RWPE2 (cell line): ENCODE measurements around the gene CCL20.
"Not testable (repeated sequence)": the region's sequence is repeated elsewhere in the genome, so short reads cannot be mapped to it uniquely, and the experiment has no call there.

Experiments
- ATAC-seq: fragments of 200-7000 bp; cut with Tn5 transposase; 3 replicates; pipeline ENCODE4 v1.9.1; 2021; ENCODE audit warnings: low read depth
- DNase-seq: peaks from one replicate; pipeline ENCODE4 v3.0.0-alpha.2; 2020; ENCODE audit warnings: low spot score
- H3K27ac ChIP-seq: fragments of 450-650 bp; 2 replicates; pipeline ENCODE4 v1.5.1; 2017; ENCODE audit warnings: mild to moderate bottlenecking; ENCODE audit not compliant: poor library complexity, severe bottlenecking
- H3K27me3 ChIP-seq: fragments of 250-450 bp; sonication (Bioruptor Pico); 2 replicates; pipeline ENCODE4 v1.5.1; 2021; ENCODE audit warnings: mild to moderate bottlenecking, moderate library complexity; ENCODE audit not compliant: insufficient read depth, poor library complexity, severe bottlenecking
- H3K36me3 ChIP-seq: fragments of 250-450 bp; sonication (Bioruptor Pico); 2 replicates; pipeline ENCODE4 v1.5.1; 2020; ENCODE audit warnings: low read depth, mild to moderate bottlenecking, moderate library complexity
- H3K4me1 ChIP-seq: fragments of 250-450 bp; sonication (Bioruptor Pico); 2 replicates; pipeline ENCODE4 v1.5.1; 2021; ENCODE audit warnings: mild to moderate bottlenecking, moderate library complexity; ENCODE audit not compliant: insufficient read depth, poor library complexity, severe bottlenecking
- H3K4me3 ChIP-seq: fragments of 250-450 bp; sonication (Bioruptor Pico); 2 replicates; pipeline ENCODE4 v1.5.1; 2021; ENCODE audit warnings: mild to moderate bottlenecking, moderate library complexity; ENCODE audit not compliant: severe bottlenecking
- H3K9me3 ChIP-seq: fragments of 250-450 bp; sonication (Bioruptor Pico); 2 replicates; pipeline ENCODE4 v1.5.1; 2021; ENCODE audit warnings: mild to moderate bottlenecking, moderate library complexity; ENCODE audit not compliant: severe bottlenecking
- CTCF ChIP-seq: fragments of 450-650 bp; IDR thresholded peaks from one replicate; pipeline ENCODE4 v1.5.1; 2017; ENCODE audit warnings: mild to moderate bottlenecking, moderate library complexity; ENCODE audit not compliant: poor library complexity, severe bottlenecking

The CCL20 gene

GRCh38 chr2:227827143-227827542 is 13.5 kb downstream of the CCL20 start:
- no peak for DNase-seq
- TF ChIP-seq CTCF: no peak
- no peaks in the 10 kb centered on the region for H3K9me3 ChIP-seq
- H3K36me3 ChIP-seq: no peaks in the 10 kb centered on the region
- H3K27ac ChIP-seq: no peak overlapping the region
- peaks cover 4% of the 10 kb centered on the region for H3K4me1 ChIP-seq
- no peak for ATAC-seq
- H3K27me3 ChIP-seq: no peaks in the 10 kb centered on the region
- H3K4me3 ChIP-seq: no peak overlapping the region

- H3K4me1 ChIP-seq: peaks cover 4% of the 10 kb centered on the region
- H3K4me3 ChIP-seq: no peak overlapping the region
- no peaks in the 10 kb centered on the region for H3K27me3 ChIP-seq
- ATAC-seq (no peak), DNase-seq (no peak)
- H3K27ac ChIP-seq: no peak overlapping the region
- no peaks in the 10 kb centered on the region for H3K36me3 ChIP-seq
- no peak for TF ChIP-seq CTCF
- no peaks in the 10 kb centered on the region for H3K9me3 ChIP-seq
Observed at GRCh38 chr2:227828477-227828912, 14.9 kb downstream of the CCL20 start.

GRCh38 chr2:227829337-227829736 is 15.7 kb downstream of the CCL20 start:
- no peak for TF ChIP-seq CTCF
- Histone ChIP-seq H3K27ac (no peak overlapping the region), H3K36me3 (no peaks in the 10 kb centered on the region), H3K4me3 (no peak overlapping the region), H3K27me3 (no peaks in the 10 kb centered on the region), H3K4me1 (peaks cover 4% of the 10 kb centered on the region), H3K9me3 (no peaks in the 10 kb centered on the region)
- ATAC-seq: no peak
- DNase-seq: no peak

GRCh38 chr2:227834423-227834822 is 20.8 kb downstream of the CCL20 start:
- Histone ChIP-seq H3K27me3 (no peaks in the 10 kb centered on the region), H3K27ac (no peak overlapping the region), H3K4me1 (peaks cover 2% of the 10 kb centered on the region), H3K4me3 (no peak overlapping the region), H3K9me3 (no peaks in the 10 kb centered on the region), H3K36me3 (no peaks in the 10 kb centered on the region)
- no peak for ATAC-seq
- no peak for DNase-seq
- no peak for TF ChIP-seq CTCF

GRCh38 chr2:227834916-227835650 is 21.4 kb downstream of the CCL20 start:
- peaks cover 7% of the 10 kb centered on the region for H3K4me1 ChIP-seq
- no peaks in the 10 kb centered on the region for H3K36me3 ChIP-seq
- no peak overlapping the region for H3K27ac ChIP-seq
- H3K27me3 ChIP-seq: no peaks in the 10 kb centered on the region
- no peak for ATAC-seq
- H3K9me3 ChIP-seq: no peaks in the 10 kb centered on the region
- no peak for DNase-seq
- no peak overlapping the region for H3K4me3 ChIP-seq
- no peak for TF ChIP-seq CTCF

- Histone ChIP-seq H3K4me1 (peaks cover 11% of the 10 kb centered on the region), H3K27ac (peak overlapping the region; percentile 13)
- ATAC-seq: peak; percentile 83
- not testable (repeated sequence) for H3K4me3 ChIP-seq, H3K27me3 ChIP-seq, H3K36me3 ChIP-seq, DNase-seq, H3K9me3 ChIP-seq
Observed at GRCh38 chr2:227839339-227840129, 25.9 kb downstream of the CCL20 start.
